22Rv1 (cell line): ENCODE results near the gene ADH4.
"Not testable (repeated sequence)": the region's sequence is repeated elsewhere in the genome, so short reads cannot be mapped to it uniquely, and the experiment has no call there.

Experiments used
- H3K27ac ChIP-seq: fragments of 450-650 bp; 2 replicates; pipeline ENCODE4 v1.5.1; 2017
- CTCF ChIP-seq: fragments of 450-650 bp; IDR thresholded peaks from 2 replicates; pipeline ENCODE4 v1.5.1; 2017; ENCODE audit warnings: mild to moderate bottlenecking
- ZFX ChIP-seq: fragments of 450-650 bp; IDR thresholded peaks from 2 replicates; pipeline ENCODE4 v1.6.1; 2017; ENCODE audit warnings: antibody characterized with exemption, borderline replicate concordance

Gene ADH4

GRCh38 chr4:99144070-99144469 is at the start of gene ADH4:
Gene ADH4, minus strand, starts transcription at chr4:99144297. Its CDS starts 75 bp downstream, at chr4:99144222.
- no peak within 1 kb of the TSS for H3K27ac ChIP-seq
- no peak for TF ChIP-seq CTCF
- no peak for TF ChIP-seq ZFX

GRCh38 chr4:99190336-99190735 is 46.2 kb upstream of the ADH4 start:
- TF ChIP-seq ZFX (no peak), CTCF (no peak)
- H3K27ac ChIP-seq, result no peak overlapping the region

GRCh38 chr4:99189900-99190299 is 45.8 kb upstream of the ADH4 start:
- not testable (repeated sequence) for H3K27ac ChIP-seq

- no peak overlapping the region for H3K27ac ChIP-seq
Observed at GRCh38 chr4:99186029-99186428, 41.9 kb upstream of the ADH4 start.

GRCh38 chr4:99185581-99185980 is 41.5 kb upstream of the ADH4 start:
- TF ChIP-seq ZFX, result no peak
- H3K27ac ChIP-seq, result no peak overlapping the region

More at GRCh38 chr4:99186029-99186428, 41.9 kb upstream of the ADH4 start:
- TF ChIP-seq ZFX (no peak), CTCF (no peak)

GRCh38 chr4:99180382-99181070 is 36.4 kb upstream of the ADH4 start:
- H3K27ac ChIP-seq, result no peak overlapping the region

GRCh38 chr4:99179626-99180025 is 35.5 kb upstream of the ADH4 start:
- H3K27ac ChIP-seq, result no peak overlapping the region
- TF ChIP-seq CTCF, result no peak
- TF ChIP-seq ZFX, result no peak

More at GRCh38 chr4:99180382-99181070, 36.4 kb upstream of the ADH4 start:
- TF ChIP-seq CTCF (no peak), ZFX (no peak)

GRCh38 chr4:99179178-99179577 is 35.1 kb upstream of the ADH4 start:
- TF ChIP-seq ZFX (no peak), CTCF (no peak)
- H3K27ac ChIP-seq, result no peak overlapping the region
